Left hindlimb (tissue), 1 donor: ENCODE measurements around the gene SLC31A1.

ENCODE experiments used
- DNase-seq: peaks from one replicate; pipeline ENCODE4 v3.0.0-alpha.2; 2018

SLC31A1 gene

GRCh38 chr9:113309204-113309813 is 88.0 kb downstream of the SLC31A1 start:
- DNase-seq: no peak

- DNase-seq: no peak
Measured at GRCh38 chr9:113310538-113310937, 89.2 kb downstream of the SLC31A1 start.

GRCh38 chr9:113311961-113312360 is 90.6 kb downstream of the SLC31A1 start:
- DNase-seq: no peak

GRCh38 chr9:113313261-113313660 is 91.9 kb downstream of the SLC31A1 start:
- peak; percentile 35 for DNase-seq
